Right atrium auricular region (tissue), 2 donors: ENCODE measurements around the gene ARID5B. TPM values are rescaled to one million over a fixed set of nuclear protein-coding genes. Genes with fewer than 3 reads are reported as not detected.

Experiments
- DNase-seq: peaks from one replicate; pipeline ENCODE4 v3.0.0-alpha.2; 2019; ENCODE audit warnings: low spot score
- H3K27ac ChIP-seq, 2 donors: fragments of 200-600 bp; sonication (generic); 1 replicate in 1 of 2; 2 replicates in 1 of 2; pipeline ENCODE4 v1.5.1; 2016 to 2019
- H3K27me3 ChIP-seq, 2 donors: fragments of 200-600 bp; sonication (generic); one replicate each; pipeline versions ENCODE4 v1.5.1 to v1.6.0; 2017 to 2019
- H3K36me3 ChIP-seq: fragments of 200-600 bp; sonication (generic); one replicate; pipeline ENCODE4 v1.5.1; 2016
- H3K4me1 ChIP-seq, 2 donors: fragments of 200-600 bp; sonication (generic); one replicate each; pipeline versions ENCODE4 v1.5.1 to v1.6.0; 2017 to 2019
- H3K4me3 ChIP-seq, 2 donors: fragments of 200-600 bp; sonication (generic); 1 replicate in 1 of 2; 2 replicates in 1 of 2; pipeline ENCODE4 v1.5.1; 2017 to 2019; ENCODE audit warnings: mild to moderate bottlenecking in 1 of 2, moderate library complexity in 1 of 2
- H3K9me3 ChIP-seq, 2 donors: fragments of 200-600 bp; sonication (generic); one replicate each; pipeline ENCODE4 v1.5.1; 2019
- total RNA-seq, 2 donors: library from RNA; depleted of rRNA; stranded (reverse); fragments of >200 nt; gene quantifications; one replicate each; pipeline ENCODE4 v1.1.0, GENCODE V29; 2016
- TF ChIP-seq, protein P1 (sequence below), 2 donors: fragments of 200-600 bp; sonication (generic); IDR thresholded peaks; one replicate each; pipeline ENCODE4 v1.5.1; 2019; ENCODE audit warnings: antibody characterized with exemption in 2 of 2

ARID5B gene
- total RNA-seq, 2 donors from 2014 or later = 37.9 to 53.4 TPM

DNA sequence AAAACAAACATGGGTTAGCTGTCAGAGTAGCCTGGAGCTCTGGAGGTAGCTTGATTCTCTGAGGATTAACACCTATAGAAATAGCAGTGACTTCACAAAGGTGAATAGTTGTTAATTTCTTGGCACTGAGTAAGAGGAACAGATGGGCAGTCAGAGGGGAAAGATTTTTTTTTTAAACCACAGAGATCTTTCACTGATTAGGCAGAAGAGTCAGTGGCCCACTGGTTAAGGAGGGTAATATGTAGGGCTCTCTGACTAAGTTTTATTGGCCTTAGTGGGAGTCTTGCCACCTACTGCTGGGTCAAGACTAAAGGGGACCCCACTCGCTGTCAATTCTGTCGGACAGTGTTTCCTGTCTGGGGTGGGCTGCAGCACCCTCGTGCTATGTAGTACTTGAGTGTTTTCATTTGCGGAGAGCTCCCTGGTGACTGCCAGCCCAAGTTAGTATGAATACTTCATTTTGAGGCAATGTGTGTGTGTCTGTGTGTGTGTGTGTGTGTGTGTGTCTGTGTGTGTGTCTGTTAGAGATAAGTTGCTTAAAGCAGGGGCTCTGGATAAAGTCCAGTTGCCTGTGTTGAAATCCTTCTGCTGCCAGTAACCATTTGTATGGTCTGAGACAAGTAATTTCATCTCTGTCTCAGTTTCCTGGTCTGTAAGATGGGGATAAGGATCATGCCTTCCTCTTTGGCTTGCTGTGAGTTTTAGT lies 145.2 kb downstream of the ARID5B start:
- Histone ChIP-seq H3K9me3 (no peaks in the 10 kb centered on the region), H3K4me3 (no peak overlapping the region), H3K36me3 (peaks cover 3% of the 10 kb centered on the region), H3K27ac (peak overlapping the region; percentile 97 to 98), H3K4me1 (peaks cover 0 to 58% of the 10 kb centered on the region in 2 donors), H3K27me3 (no peaks in the 10 kb centered on the region)
- TF ChIP-seq, protein P1, sequence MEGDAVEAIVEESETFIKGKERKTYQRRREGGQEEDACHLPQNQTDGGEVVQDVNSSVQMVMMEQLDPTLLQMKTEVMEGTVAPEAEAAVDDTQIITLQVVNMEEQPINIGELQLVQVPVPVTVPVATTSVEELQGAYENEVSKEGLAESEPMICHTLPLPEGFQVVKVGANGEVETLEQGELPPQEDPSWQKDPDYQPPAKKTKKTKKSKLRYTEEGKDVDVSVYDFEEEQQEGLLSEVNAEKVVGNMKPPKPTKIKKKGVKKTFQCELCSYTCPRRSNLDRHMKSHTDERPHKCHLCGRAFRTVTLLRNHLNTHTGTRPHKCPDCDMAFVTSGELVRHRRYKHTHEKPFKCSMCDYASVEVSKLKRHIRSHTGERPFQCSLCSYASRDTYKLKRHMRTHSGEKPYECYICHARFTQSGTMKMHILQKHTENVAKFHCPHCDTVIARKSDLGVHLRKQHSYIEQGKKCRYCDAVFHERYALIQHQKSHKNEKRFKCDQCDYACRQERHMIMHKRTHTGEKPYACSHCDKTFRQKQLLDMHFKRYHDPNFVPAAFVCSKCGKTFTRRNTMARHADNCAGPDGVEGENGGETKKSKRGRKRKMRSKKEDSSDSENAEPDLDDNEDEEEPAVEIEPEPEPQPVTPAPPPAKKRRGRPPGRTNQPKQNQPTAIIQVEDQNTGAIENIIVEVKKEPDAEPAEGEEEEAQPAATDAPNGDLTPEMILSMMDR (IDR thresholded peaks at IDR 0.05) = no peak
- no peak for DNase-seq

GRCh38 chr10:62047228-62047892 lies 145.9 kb downstream of the ARID5B start:
- H3K4me1 ChIP-seq = peaks cover 0 to 65% of the 10 kb centered on the region in 2 donors

DNA sequence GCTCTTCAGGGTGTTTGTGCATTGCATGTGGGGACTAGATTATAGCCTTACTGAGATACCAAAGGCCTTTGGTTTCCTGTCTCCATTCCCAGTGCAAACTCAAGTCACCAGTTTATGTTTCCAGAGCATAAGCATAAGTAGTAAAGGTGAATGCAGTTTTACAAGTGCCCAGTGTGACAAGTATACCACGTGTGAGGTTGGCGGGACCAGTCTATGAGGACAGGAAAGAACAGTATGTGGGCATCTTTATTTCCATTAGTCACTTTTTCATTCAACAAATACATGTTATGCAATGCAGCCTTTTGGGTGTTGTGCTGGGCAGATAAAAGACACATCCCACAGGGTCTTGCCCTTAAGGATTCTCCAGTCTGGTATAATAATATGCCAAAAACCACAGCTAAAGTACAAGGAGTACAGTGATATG lies 146.5 kb downstream of the ARID5B start:
- H3K27ac ChIP-seq = peak overlapping the region; percentile 97 to 98
- H3K36me3 ChIP-seq = peaks cover 16% of the 10 kb centered on the region
- H3K4me1 ChIP-seq = peaks cover 0 to 71% of the 10 kb centered on the region in 2 donors
- TF ChIP-seq, protein P1 (IDR thresholded peaks at IDR 0.05) = no peak
- no peaks in the 10 kb centered on the region for H3K27me3 ChIP-seq
- DNase-seq = no peak
- no peak overlapping the region for H3K4me3 ChIP-seq
- H3K9me3 ChIP-seq = no peaks in the 10 kb centered on the region

More at GRCh38 chr10:62047228-62047892, 145.9 kb downstream of the ARID5B start:
- no peaks in the 10 kb centered on the region for H3K9me3 ChIP-seq
- TF ChIP-seq, protein P1 (IDR thresholded peaks at IDR 0.05) = no peak
- no peak overlapping the region for H3K4me3 ChIP-seq
- H3K27ac ChIP-seq = peak overlapping the region; percentile 97 to 98
- peaks cover 10% of the 10 kb centered on the region for H3K36me3 ChIP-seq
- DNase-seq = no peak
- no peaks in the 10 kb centered on the region for H3K27me3 ChIP-seq

DNA sequence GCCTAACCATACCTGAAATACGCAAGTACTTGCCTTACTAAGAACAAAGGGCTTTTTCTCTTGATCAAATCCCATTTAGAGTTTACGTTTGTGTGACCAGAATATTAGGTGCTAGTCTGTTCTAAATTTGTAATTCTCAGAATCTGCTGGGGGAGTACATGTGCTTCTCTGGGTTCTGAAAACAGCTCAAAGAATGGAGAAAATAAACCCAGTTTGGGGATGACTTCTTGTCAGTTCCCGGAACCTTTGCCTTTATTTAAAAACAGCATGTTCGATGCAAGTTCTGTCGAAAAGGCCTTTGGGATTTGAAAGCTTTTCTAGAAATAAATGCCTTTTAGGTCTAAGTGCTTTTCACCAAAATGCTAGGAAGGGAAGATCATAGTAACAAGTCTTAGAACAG lies 147.0 kb downstream of the ARID5B start:
- H3K36me3 ChIP-seq = peaks cover 21% of the 10 kb centered on the region
- H3K27me3 ChIP-seq = no peaks in the 10 kb centered on the region
- no peak for DNase-seq
- H3K4me1 ChIP-seq = peaks cover 0 to 75% of the 10 kb centered on the region in 2 donors
- H3K4me3 ChIP-seq = peak overlapping the region; percentile 62 to 82
- TF ChIP-seq, protein P1 (IDR thresholded peaks at IDR 0.05) = no peak
- H3K27ac ChIP-seq = peak overlapping the region; percentile 97 to 98
- no peaks in the 10 kb centered on the region for H3K9me3 ChIP-seq

- TF ChIP-seq, protein P1 (IDR thresholded peaks at IDR 0.05) = no peak
- H3K27ac ChIP-seq = peak overlapping the region; percentile 97 to 98
- DNase-seq = peak; percentile 96
- no peaks in the 10 kb centered on the region for H3K9me3 ChIP-seq
- no peaks in the 10 kb centered on the region for H3K27me3 ChIP-seq
- peaks cover 0 to 75% of the 10 kb centered on the region in 2 donors for H3K4me1 ChIP-seq
- peak overlapping the region; percentile 62 to 82 for H3K4me3 ChIP-seq
- peaks cover 25% of the 10 kb centered on the region for H3K36me3 ChIP-seq
Observed at GRCh38 chr10:62048919-62049623, 147.6 kb downstream of the ARID5B start.
